CD4-positive, alpha-beta T cell treated with Interleukin-4 for 4 hours (primary cell): ENCODE results near the gene SERF2.

Experiments used
- DNase-seq: peaks from one replicate; pipeline ENCODE4 v3.0.0-alpha.2; 2020

Gene SERF2

DNA sequence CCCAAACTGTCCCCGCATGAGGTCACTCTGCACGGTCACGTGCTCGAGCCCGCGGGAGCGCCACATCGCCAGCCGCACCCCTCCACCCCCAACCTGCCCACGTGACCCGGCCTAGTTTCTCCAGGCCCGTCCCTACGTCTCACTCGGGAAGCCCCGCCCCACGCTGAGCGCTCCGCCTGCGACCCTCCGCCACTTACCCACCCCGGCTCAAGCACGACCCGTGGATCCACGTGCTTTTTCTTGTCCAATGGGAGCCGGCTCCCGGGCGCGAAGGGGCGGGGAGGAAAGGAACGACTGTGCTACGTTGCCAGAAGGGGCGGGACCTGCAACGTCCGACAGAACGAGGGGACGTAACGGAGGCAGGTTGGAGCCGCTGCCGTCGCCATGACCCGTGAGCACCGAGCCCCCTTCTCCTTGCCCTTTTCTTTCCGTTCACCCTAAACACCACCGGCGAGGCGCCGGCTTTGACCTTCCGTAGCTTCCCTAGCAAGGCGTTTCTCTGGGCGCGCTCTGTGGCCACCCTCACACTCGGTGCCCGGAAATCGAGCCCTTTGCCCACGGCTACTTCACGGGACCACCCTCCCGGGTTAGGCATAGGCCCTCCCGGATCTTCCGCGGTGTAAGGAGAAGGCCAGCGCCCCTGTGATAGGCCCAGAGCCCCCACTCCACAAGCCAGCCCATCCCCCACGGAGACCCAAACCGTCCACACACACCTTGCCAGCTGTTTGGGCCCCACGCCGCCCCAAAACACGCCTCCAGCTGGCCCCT, at the start of gene SERF2:
SERF2 (plus strand) TSS at position 328 of the 768 bp plus-strand sequence; CDS start at position 385, 57 bp downstream.
- DNase-seq = peak; percentile 100

DNA sequence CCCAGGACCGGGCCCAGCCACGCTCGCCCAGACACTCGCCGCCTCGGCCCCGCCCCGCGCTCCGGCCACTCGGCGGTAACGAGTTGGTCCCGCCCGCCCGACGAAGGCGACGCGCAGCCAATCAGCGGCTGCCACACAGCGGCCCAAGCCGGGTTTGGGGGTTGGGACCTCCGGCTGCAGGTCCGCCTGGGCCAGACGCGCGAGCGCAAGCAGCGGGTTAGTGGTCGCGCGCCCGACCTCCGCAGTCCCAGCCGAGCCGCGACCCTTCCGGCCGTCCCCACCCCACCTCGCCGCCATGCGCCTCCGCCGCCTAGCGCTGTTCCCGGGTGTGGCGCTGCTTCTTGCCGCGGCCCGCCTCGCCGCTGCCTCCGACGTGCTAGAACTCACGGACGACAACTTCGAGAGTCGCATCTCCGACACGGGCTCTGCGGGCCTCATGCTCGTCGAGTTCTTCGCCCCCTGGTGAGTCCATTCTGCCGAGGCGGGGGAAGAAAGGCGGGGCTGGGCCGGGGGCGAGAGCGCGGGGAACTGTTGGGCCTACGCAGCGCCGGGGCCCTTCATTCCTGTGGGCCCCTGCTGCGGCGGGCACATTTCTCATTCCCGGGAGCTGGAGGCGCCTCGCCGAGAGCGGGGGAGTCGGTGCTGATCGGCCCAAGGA, 45.7 kb upstream of the SERF2 start, which contains the start of gene PDIA3:
PDIA3 (plus strand) TSS at position 194 of the 658 bp plus-strand sequence; CDS start at position 296, 102 bp downstream.
- peak; percentile 84 for DNase-seq

DNA sequence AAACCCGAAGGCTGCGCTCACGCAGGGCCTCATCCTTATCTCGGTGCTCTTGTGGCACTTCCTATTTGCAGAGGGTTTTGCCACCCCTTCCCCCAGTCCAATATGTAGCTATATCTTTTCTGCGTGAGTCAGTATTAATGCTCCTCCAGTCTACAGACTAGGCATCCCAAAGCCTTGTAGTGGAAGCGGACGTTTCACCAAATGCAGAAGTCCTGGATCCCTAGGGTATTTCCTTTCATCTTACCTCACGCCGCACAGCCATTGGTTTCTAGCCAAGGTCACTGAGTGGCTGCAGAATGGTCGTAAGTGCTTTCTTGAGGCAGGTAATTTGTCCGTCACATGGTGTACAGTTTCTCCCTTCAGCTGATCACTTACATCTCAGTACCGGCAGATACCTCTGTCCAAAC, 45.2 kb upstream of the SERF2 start:
- peak; percentile 21 for DNase-seq

DNA sequence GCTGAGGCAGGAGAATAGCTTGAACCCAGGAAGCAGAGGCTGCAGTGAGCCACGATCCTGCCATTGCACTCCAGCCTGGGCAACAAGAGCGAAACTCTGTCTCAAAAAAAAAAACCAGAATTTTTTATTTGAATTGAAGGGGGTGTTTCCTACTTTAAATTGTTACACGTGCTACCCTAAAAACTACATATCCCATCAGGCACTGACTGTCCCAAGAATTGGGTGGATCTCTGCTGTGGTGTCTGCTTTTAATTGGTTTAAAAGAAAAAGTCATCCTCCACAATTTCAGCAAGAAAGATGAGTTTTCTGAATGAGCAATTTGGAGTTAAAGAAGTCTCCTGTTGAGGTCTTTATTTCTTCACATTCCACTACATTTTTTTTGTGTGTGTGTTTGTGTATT, 43.7 kb upstream of the SERF2 start:
- peak; percentile 44 for DNase-seq

DNA sequence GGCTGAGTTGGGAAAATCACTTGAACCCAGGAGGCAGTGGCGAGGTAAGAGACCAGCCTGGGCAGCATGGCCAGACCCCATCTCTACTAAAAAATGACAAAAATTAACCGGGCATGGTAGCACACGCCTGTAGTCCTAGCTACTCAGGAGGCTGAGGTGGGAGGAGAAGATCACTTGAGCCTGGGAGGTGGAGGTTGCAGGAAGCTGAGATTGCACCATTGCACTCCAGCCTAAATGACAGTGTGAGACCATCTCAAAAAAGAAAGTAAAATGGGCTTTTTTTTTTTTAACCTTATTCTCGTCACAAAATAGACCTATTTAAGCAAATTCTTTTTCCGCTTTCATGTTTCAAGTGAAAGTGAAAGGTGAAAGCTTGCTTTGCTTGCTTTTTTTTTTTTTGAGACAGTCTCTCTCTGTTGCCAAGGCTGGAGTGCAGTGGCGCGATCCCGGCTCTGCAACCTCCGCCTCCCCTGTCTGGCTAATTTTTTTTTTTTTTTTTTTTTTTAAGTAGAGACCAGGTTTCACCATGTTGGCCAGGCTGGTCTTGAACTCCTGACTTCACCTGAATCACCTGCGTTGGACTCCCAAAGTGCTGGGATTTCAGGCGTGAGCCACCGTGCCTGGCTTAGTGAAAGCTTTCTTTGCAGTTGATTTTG, 42.3 kb upstream of the SERF2 start:
- peak; percentile 65 for DNase-seq

DNA sequence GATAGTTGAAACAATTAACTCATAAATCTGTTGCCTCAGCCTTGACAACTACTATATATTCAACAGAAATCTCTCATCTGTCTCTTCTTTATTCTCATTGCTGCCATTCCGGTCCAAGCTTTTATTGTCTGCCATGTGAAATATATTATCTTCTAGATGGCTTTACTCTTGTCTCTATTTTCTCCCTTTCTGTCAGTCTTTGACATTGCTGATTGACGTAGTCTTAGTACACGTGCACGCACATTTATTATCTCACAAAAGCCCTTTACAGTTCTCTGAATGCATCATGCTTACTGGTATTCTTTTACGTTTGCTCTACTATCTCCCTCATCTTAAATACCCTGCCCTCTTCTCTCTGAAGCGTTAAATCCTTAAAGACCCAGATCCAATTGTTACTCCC, 40.2 kb upstream of the SERF2 start:
- no peak for DNase-seq

DNA sequence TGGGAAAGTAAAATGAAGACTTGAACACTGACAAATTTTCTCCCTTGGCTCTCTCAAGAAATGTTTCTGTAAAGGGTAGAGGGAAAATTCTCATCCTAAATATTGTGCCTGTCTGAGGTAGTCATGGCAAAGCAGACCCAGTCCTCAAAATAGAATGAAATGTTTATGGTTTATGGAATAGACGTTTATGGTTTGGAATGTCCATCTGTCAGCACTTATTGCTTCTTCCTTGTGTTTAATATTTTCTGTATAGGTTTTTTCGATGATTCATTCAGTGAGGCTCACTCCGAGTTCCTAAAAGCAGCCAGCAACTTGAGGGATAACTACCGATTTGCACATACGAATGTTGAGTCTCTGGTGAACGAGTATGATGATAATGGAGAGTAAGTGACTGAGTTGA, 29.3 kb upstream of the SERF2 start:
- no peak for DNase-seq

DNA sequence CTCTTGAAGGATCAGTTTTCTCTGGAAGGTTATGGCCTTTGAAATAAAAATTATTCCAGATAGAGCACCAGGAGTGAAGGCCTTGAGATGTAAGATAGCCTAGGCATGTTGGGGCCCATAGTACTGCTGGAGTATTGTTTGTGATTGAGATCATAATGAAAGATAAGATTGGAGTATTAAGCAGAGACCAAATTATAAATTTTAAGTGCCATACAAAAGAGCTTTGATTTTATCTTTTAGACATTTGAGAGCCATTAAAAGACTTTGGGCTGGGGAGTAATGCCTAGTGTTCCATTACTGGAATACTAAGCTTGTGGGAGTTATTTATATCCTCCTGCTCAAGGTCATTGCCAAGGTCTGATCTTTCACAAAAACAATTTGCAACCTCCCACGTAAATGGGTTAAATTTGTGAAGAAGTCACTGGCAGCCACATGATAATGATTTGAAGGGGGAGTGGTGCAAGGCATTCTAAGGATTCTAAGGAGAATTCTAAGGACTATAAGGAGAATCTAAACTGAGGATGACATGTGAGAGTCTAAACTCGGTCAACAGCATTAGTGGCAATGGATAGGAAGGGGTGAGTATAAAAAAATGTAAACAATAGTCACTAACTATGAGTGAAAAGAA, 28.2 kb upstream of the SERF2 start:
- no peak for DNase-seq

DNA sequence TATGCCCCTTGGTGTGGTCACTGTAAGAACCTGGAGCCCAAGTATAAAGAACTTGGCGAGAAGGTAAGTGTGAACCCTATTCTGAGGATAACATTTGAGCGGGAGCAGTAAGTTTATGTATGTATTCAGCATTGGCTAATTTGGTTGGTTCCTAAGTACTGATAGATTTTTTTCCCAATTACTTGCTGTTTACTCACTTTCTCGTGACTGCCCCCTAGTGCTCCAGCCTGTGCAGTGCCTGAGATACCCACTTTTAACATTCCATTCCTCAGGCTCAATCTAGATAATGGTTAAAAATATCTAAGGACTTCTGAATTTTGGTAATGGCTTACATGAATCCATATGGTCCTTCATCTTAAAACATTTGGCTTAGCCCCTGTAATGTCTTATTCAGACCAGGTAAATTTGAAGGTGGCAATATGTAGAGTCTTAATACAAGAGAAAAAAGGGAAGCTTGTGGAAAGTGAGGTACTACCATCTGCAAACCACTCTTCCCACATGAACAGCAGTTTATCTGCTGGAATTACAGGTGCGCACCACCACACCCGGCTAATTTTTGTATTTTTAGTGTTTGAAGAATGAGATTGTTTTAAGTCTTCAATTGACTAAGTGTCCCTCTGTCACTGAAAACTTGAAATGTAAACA, 22.4 kb upstream of the SERF2 start:
- DNase-seq = peak; percentile 64

DNA sequence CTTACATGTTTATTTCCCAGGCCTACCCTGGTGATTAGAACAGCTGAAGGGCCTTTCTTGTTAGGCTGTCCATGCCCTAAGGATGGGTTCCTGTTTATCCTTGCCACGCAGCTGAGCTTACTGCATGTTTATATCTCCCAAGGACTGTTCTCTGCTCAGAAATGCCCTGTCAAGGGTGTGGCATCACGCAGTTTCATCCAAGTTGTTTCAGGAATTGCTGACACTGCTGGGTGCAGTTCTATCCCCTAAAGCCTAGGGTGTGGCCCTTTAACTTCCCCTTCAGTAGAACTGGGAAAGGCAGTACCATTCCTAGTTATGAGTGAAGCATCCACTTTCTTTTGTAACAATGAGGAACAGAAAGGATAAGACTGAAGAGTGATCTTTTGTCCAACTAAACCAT, 20.3 kb upstream of the SERF2 start:
- no peak for DNase-seq

DNA sequence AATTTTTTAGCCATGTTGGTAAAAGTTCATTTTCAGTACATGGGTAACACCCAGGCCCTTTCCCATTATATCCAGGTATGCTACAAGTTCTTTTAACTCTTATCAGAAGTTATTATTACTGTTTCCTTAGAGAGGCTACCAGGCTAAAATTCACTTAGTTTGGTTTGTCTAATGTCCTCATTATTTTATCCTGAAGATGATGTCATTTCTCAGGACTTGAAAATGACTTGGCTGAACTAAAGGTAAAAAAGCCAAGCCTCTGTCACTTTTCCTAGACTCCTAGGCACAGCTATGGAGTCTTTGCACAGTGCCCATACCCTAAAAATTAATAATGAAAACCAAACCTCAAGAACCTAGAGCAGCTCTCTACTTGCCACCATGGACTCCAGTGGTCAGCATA, 19.5 kb upstream of the SERF2 start:
- DNase-seq = no peak

DNA sequence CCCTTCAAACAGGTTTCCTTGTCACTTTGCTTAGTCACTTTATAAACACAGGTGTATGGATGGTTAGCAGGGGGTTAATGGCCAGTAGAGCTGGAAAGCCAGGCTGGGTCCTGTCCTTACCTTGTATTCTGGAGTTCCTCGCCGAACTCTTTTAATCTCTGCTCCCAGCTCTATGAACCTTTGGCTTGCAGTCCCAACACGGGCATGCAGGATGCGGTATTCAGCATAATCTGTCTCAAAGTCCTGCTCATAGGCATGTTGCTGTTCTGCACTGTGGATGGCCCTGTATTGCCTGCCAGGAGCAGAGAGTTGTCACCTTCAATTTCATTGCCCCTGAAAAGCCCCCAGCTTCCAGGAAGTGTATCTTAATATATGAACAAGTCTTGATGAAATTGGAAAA, 18.1 kb upstream of the SERF2 start:
- DNase-seq = no peak

DNA sequence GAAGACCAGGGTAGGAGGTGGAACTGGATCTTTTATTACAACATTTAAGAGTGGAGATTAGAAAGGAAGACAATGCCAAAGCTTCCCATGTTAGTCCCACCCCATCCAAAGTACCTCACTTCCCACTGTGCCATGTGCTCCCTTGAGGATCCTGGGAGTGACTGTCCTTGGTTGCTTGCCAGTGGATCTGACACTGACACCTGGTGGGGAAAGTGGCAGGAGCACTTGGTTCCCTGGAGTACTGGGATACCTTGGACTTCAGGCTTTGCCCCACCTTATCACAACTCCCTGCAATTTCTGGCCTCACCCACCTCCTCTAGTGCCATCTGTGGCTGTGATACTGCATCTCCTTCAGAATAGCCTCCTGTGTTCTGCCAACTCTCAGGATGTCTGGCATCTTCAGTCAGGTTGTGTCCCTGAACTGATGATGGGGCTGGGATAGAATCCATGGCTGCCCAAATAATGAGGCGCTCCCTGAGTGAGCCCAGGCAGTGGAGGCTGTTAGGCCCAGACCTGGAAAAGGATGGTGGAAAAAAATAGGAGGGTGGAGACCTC, 16.6 kb upstream of the SERF2 start:
- DNase-seq = no peak

DNA sequence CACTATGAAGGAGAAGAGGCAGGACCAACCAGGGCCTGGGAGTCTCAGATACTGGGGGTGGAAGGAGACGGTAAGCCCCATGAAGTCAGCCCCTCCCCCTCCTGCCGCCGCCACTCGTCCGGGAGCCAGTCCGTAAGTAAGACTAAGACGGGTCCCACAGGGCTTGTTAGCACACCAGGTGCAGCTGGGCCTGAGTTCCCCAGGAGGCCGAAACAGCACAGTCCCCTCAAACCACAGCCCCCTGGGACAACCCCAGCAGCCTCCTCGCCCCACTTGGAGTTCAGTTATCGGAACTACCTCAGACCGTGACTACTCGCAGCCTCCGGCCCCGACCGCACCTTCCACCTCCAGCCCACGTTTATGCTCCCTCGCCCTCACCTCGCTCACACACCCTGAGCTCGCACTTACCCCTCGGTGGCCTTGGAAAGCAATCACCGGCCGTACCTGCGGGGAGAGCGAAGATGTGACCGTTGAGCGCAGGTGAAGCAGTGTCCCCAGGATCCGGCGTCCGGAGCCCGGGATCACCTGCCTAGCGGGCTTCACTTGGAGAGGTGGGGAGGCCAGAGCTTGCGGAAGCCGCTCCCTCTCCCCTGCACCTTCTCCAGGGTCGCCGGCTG, 15.9 kb upstream of the SERF2 start:
- DNase-seq = no peak

DNA sequence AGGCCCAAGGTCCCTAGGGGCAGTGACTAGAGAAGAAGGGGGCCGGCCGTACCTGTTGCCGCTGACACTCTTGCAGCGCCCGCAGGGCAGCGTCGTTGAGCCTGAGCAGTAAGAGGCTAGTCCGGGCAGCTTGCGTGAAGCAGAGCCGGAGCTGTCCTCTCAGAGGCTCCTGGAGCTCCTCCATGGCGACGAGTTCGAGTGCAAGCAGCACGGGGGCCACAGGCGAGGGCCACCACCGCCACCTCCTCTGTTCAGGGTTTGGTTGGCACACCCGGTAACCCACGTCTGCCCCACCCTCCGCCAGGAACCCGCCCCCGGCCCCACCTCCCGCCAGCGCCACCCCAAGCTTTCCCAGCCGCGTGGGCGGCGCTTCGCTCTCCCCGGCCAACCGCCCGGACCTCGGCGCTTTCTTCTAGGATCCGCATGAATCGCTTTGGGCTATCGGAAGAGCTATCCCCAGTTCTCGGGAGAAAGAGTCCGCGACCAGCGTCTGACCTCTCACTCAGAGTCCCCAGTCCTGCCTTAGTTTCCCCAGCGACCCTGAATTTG, 15.3 kb upstream of the SERF2 start, which contains the start of gene ELL3:
ELL3 (minus strand) TSS at position 249 of the 549 bp plus-strand sequence; CDS start at position 184, 65 bp downstream.
- peak; percentile 66 for DNase-seq

DNA sequence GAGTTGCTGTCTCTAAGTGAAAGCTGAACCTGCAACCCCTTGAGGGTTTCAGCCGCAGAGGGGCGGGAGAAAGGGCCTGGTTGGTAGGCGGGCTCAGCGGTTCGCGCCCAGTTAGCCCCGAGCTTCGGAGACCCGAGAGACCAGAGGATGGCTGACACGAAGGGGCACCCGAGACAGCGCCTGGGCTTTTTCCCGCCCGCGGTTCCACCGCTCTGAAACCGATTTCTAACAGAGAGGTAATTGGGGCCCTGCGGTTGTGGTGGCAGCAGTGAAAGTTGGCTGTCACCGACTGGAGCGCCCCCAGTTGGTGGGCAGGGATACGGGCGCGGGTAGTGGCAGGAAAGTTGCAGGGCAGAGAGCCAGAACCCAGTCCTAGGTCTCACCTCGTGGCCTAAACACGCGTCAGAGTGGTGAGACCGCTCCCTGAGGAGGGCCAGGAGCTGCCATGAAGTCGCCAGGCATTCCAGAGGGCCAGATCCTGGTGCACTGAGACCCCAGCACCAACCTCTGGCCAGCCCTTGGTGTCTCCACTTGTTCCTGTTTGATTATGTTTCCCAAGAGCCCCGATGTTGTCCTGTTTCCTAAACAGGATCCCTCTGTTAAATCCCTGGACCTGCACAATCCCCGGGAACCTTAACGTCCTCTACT, 14.7 kb upstream of the SERF2 start:
- peak; percentile 75 for DNase-seq

DNA sequence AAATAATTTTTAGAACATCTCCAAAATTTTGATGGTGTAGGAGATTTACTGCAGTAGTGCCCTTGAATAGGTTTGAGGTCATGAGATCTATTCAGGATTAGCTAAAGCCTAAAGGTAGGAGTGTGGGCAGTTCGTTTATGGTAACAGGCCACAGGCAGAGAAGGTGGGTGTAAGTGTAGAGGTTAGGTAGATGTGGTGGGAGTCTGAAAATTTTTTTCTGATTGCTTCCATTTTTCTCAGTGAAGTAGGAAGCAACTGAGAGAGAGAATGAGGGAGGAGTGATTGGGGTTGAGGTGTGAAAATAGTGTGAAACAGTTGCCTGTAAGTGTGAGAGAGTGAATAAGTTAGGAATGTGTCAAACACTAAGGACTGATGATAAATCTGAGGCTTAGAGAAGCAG, 13.1 kb upstream of the SERF2 start:
- no peak for DNase-seq

DNA sequence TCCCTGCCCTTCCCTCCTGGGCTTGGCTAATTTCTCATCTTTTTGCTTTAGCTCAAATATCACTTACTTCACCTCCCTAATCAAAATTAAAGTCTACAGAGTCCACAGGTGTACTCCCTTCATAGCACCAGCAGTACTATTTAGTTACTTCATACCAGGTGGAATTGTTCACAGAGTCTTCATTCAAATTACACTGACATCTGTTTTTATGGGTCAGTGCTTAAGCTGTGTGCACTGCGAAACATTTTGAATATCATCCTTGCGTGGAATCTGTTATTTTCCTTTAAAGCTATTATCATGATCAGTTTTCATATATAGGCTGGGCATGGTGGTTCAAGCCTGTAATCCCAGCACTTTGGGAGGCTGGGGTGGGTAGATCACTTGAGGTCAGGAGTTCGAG, 2.7 kb upstream of the SERF2 start:
- DNase-seq = no peak

DNA sequence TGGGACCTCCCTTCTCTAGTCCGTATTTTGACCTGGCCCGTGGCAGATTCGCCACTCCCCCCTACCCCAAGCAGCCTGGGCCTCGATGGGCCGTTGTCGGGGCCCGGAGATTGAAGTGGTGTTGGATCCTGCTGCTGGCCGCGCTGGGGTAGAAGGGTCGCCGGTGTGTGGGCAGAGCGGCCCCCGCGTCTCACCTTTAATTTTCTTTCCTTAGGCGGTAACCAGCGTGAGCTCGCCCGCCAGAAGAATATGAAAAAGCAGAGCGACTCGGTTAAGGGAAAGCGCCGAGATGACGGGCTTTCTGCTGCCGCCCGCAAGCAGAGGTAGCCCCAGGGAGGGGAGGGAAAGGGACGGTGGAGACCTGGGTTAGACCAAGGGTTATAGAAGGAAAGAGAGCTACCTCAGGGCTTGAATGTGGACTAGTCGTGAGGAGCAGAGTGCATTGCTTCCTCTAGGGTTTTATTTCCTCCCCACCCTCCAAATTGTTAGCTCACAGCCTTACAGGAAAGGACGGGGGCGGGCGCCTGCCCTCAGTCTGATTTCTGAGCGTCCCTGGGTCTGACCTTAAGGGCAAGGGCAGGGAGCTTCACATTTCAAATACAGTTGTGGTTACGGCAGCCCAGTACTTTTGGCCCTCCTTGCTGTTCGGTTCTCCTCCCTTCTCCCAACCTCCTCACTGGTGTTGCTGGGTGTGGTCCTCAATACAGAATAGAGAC, 799 bp downstream of the SERF2 start:
- peak; percentile 37 for DNase-seq

DNA sequence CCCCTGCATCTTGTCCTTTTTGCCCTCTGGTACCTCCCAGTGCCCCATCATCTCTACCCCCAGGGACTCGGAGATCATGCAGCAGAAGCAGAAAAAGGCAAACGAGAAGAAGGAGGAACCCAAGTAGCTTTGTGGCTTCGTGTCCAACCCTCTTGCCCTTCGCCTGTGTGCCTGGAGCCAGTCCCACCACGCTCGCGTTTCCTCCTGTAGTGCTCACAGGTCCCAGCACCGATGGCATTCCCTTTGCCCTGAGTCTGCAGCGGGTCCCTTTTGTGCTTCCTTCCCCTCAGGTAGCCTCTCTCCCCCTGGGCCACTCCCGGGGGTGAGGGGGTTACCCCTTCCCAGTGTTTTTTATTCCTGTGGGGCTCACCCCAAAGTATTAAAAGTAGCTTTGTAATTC, 1.5 kb downstream of the SERF2 start:
- no peak for DNase-seq
